GM12878 (cell line): Measurements from ENCODE around the gene OPTC. TPM values are rescaled to one million over a fixed set of nuclear protein-coding genes. Genes with fewer than 3 reads are reported as not detected.

Source experiments
- ATAC-seq: fragments of 200-7000 bp; cut with Tn5 transposase; 3 replicates; pipeline ENCODE4 v1.9.1; 2020; ENCODE audit warnings: mild to moderate bottlenecking, moderate library complexity
- BruUV-seq: library from RNA; stranded (reverse); fragments of 400-500 nt; replicated peaks from 2 replicates; lab custom pipeline; 2021; lab: Mats Ljungman, UMichigan
- CTCF ChIA-PET: fragments of 300-600 bp; sonication (Branson Sonifier 250); formaldehyde crosslinking; extraction: SDS; loops from one replicate; lab custom pipeline; 2021; ENCODE audit warnings: inconsistent platforms; lab: Yijun Ruan, JAX
- POLR2A ChIA-PET: fragments of 350-600 bp; formaldehyde crosslinking; extraction: SDS; loops from one replicate; lab custom pipeline; 2021; ENCODE audit warnings: inconsistent platforms; lab: Charles Lee
- RAD21 ChIA-PET: fragments of 300-600 bp; sonication (Branson Sonifier 250); formaldehyde crosslinking; loops from one replicate; lab custom pipeline; 2023; ENCODE audit warnings: antibody characterized with exemption; ENCODE audit not compliant: unreplicated experiment; lab: Charles Lee
- SMC1A ChIA-PET: fragments of 300-600 bp; sonication (Branson Sonifier 250); formaldehyde crosslinking; loops from one replicate; lab custom pipeline; 2023; ENCODE audit not compliant: unreplicated experiment, uncharacterized antibody; lab: Charles Lee
- DNase-seq: peaks from one replicate; pipeline ENCODE4 v3.0.0-alpha.2; 2011; ENCODE audit warnings: low read depth, low spot score
- FAIRE-seq: peaks from 3 replicates; lab custom pipeline; 2011; peaks lifted over from hg19 to GRCh38; lab: Jason Lieb, UNC
- H2AFZ ChIP-seq: 2 replicates; pipeline ENCODE4 v1.6.0; 2011; ENCODE audit warnings: low read depth, low read length, control low read depth; ENCODE audit not compliant: control insufficient read depth
- H3K27ac ChIP-seq: 2 replicates; pipeline ENCODE4 v1.5.1; 2011; ENCODE audit warnings: control low read depth; ENCODE audit not compliant: control insufficient read depth, insufficient read depth
- H3K27me3 ChIP-seq, 2 experiments: replicated peaks in 1 of 2; 2 replicates each; pipeline versions ENCODE4 v1.6.0 to v1.6.1; 2011; ENCODE audit warnings: low read length in 1 of 2; ENCODE audit not compliant: control insufficient read depth in 2 of 2, insufficient read depth in 2 of 2
- H3K36me3 ChIP-seq, 2 experiments: 2 replicates each; pipeline ENCODE4 v1.5.1; 2011; ENCODE audit warnings: low read length in 1 of 2; ENCODE audit not compliant: control insufficient read depth in 2 of 2, insufficient read depth in 2 of 2
- H3K4me1 ChIP-seq: 2 replicates; pipeline ENCODE4 v1.6.1; 2011; ENCODE audit warnings: mild to moderate bottlenecking, low read length, moderate library complexity, mixed read lengths; ENCODE audit not compliant: control insufficient read depth, insufficient read depth
- H3K4me2 ChIP-seq: 2 replicates; pipeline ENCODE4 v1.6.0; 2011; ENCODE audit warnings: control low read depth; ENCODE audit not compliant: control insufficient read depth, insufficient read depth
- H3K4me3 ChIP-seq: fragments of 200-600 bp; sonication (generic); 2 replicates; pipeline ENCODE4 v1.5.1; 2016
- H3K79me2 ChIP-seq: 2 replicates; pipeline ENCODE4 v1.6.0; 2011; ENCODE audit warnings: low read length; ENCODE audit not compliant: control insufficient read depth, insufficient read depth
- H3K9ac ChIP-seq: 2 replicates; pipeline ENCODE4 v1.8.0; 2011; ENCODE audit warnings: low read length, control low read depth, mixed read lengths; ENCODE audit not compliant: control insufficient read depth, insufficient read depth
- H3K9me3 ChIP-seq: replicated peaks from 3 replicates; pipeline ENCODE4 v1.5.1; 2011; ENCODE audit warnings: mild to moderate bottlenecking, low read length; ENCODE audit not compliant: control insufficient read depth, insufficient read depth
- H4K20me1 ChIP-seq: 2 replicates; pipeline ENCODE4 v1.6.0; 2011; ENCODE audit not compliant: control insufficient read depth, insufficient read depth
- CHD1 ChIP-seq: IDR thresholded peaks from 2 replicates; pipeline ENCODE4 v1.6.1; 2012; ENCODE audit warnings: low read depth, low read length, improper control_type of control experiment
- CHD4 ChIP-seq: fragments of 200-600 bp; sonication (generic); IDR thresholded peaks from 2 replicates; pipeline ENCODE4 v1.6.1; 2016; ENCODE audit warnings: mild to moderate bottlenecking
- CREM ChIP-seq: IDR thresholded peaks from 2 replicates; pipeline ENCODE4 v1.6.1; 2014; ENCODE audit warnings: antibody characterized with exemption, low read depth
- JUNB ChIP-seq: IDR thresholded peaks from 2 replicates; pipeline ENCODE4 v1.6.1; 2016; ENCODE audit warnings: antibody characterized with exemption, mild to moderate bottlenecking
- KLF5 ChIP-seq: fragments of 450-650 bp; IDR thresholded peaks from 2 replicates; pipeline ENCODE4 v1.6.1; 2014; ENCODE audit warnings: mild to moderate bottlenecking; ENCODE audit not compliant: partially characterized antibody
- MEF2B ChIP-seq: fragments of 450-650 bp; IDR thresholded peaks from 2 replicates; pipeline ENCODE4 v1.6.1; 2018; ENCODE audit warnings: mild to moderate bottlenecking, moderate library complexity; ENCODE audit not compliant: partially characterized antibody, poor library complexity, severe bottlenecking
- MXI1 ChIP-seq: fragments of 150-350 bp; IDR thresholded peaks from 2 replicates; pipeline ENCODE4 v1.6.1; 2011; ENCODE audit warnings: low read depth, mild to moderate bottlenecking, inconsistent platforms, low read length, improper control_type of control experiment
- RAD51 ChIP-seq: fragments of 450-650 bp; IDR thresholded peaks from 2 replicates; pipeline ENCODE4 v1.6.1; 2016; ENCODE audit warnings: moderate library complexity, mild to moderate bottlenecking, inconsistent platforms
- RBBP5 ChIP-seq: fragments of 200-600 bp; sonication (generic); conservative IDR thresholded peaks from 2 replicates; pipeline ENCODE4 v1.6.1; 2016
- RELB ChIP-seq: fragments of 450-650 bp; IDR thresholded peaks from 2 replicates; pipeline ENCODE4 v1.6.1; 2017; ENCODE audit warnings: low read depth, mild to moderate bottlenecking, moderate library complexity
- SMAD5 ChIP-seq: IDR thresholded peaks from 2 replicates; pipeline ENCODE4 v1.6.1; 2016; ENCODE audit warnings: antibody characterized with exemption, low read depth
- ZBTB4 ChIP-seq: fragments of 450-650 bp; formaldehyde crosslinking; IDR thresholded peaks from 2 replicates; pipeline ENCODE4 v1.4.0; 2022; ENCODE audit warnings: mild to moderate bottlenecking, moderate library complexity
- ZNF217 ChIP-seq: fragments of 450-650 bp; IDR thresholded peaks from 2 replicates; pipeline ENCODE4 v1.6.1; 2017; ENCODE audit warnings: antibody characterized with exemption, mild to moderate bottlenecking
- ZNF687 ChIP-seq: fragments of 450-650 bp; IDR thresholded peaks from 2 replicates; pipeline ENCODE4 v1.6.1; 2017; ENCODE audit warnings: mild to moderate bottlenecking, moderate library complexity
- WGBS: methylation state at CpG from one replicate; pipeline ENCODE4 v1.1.6; 2016; ENCODE audit warnings: low lambda C conversion rate; ENCODE audit not compliant: insufficient replicate concordance, insufficient coverage; ENCODE audit errors: missing lambda C conversion rate; 5-methylcytosine and 5-hydroxymethylcytosine counted together
- in situ Hi-C: fragments of 300-500 bp; cut with MboI; formaldehyde crosslinking; loops from 9 replicates; pipeline ENCODE4 v1.14.3; 2018; ENCODE audit warnings: mixed read lengths
- intact Hi-C: fragments of 100-400 bp; cut with micrococcal nuclease; formaldehyde crosslinking; loops from one replicate; pipeline ENCODE4 v1.14.2; 2022; ENCODE audit not compliant: unreplicated experiment
- polyA plus RNA-seq, 11 experiments: library from polyadenylated mRNA; depleted of rRNA in 4 of 11; unstranded in 6 of 11; stranded (reverse) in 5 of 11; fragments of >200 nt; fragmentation: Nextera tagmentation in 4 of 11; fragmentation: Illumina TruSeq in 1 of 11; extraction: Ambion mirVana in 4 of 11; extraction: Trizol in 1 of 11; gene quantifications; 1 replicate in 1 of 11; 2 replicates in 10 of 11; pipeline versions ENCODE4 v1.2.1 to v1.2.3, GENCODE V29; 2011 to 2016; ENCODE audit warnings: inconsistent platforms in 2 of 11, missing spikeins in 2 of 11, low read depth in 1 of 11
- total RNA-seq, 4 experiments: library from RNA; depleted of rRNA in 3 of 4; stranded (reverse); fragments of >200 nt in 3 of 4; fragmentation: Illumina TruSeq in 1 of 4; extraction: Trizol in 1 of 4; gene quantifications; 2 replicates each; pipeline versions ENCODE4 v1.2.1 to v1.2.3, GENCODE V29; 2013 to 2021

Gene OPTC
- total and polyA plus RNA-seq, 10 of the 15 experiments (the other 5 are each of a cell fraction or from before 2014, with no cell fraction given): not detected

- ChIA-PET SMC1A (no interaction called here), POLR2A (no interaction called here), RAD21 (no interaction called here), CTCF (interaction anchor here (2.3 to 2.8 kb wide), 2 partner anchors 8 to 156 kb away, joined by 7 to 12 read pairs; no protein-coding TSS in a partner anchor)
- no peaks in the 10 kb centered on the region for H3K4me1 ChIP-seq
- H3K9me3 ChIP-seq: no peaks in the 10 kb centered on the region
- ATAC-seq: no peak
- no peak overlapping the region for H2AFZ ChIP-seq
- BruUV-seq: no TSS peak
- H3K9ac ChIP-seq: no peak overlapping the region
- H3K27ac ChIP-seq: no peak overlapping the region
- H3K36me3 ChIP-seq: no peaks in the 10 kb centered on the region
- in situ Hi-C loops: no loop called here
- no peaks in the 10 kb centered on the region for H3K79me2 ChIP-seq
- no peak overlapping the region for H3K4me3 ChIP-seq
- 43% methylated on average over 7 of the region's 7 CpGs for WGBS
- H4K20me1 ChIP-seq: no peaks in the 10 kb centered on the region
- H3K27me3 ChIP-seq: peaks cover 0 to under 1% of the 10 kb centered on the region in 2 experiments; a peak in 2 of 4 replicates
- FAIRE-seq: no peak
- no peak for DNase-seq
- no peak for TF ChIP-seq MXI1
- TF ChIP-seq KLF5: no peak
- no peak for TF ChIP-seq ZNF687
- TF ChIP-seq CHD4: no peak
- TF ChIP-seq SMAD5: no peak
- TF ChIP-seq ZNF217: no peak
- TF ChIP-seq RBBP5: no peak
- TF ChIP-seq CREM: no peak
- TF ChIP-seq CHD1: no peak
- no peak for TF ChIP-seq RAD51
- TF ChIP-seq MEF2B: no peak
- TF ChIP-seq RELB: no peak
- TF ChIP-seq JUNB: no peak
- TF ChIP-seq ZBTB4 (CRISPR knock-in tag): no peak
- TF ChIP-seq, all 136 proteins: peak for 0
- intact Hi-C loops: no loop called here
- no peak overlapping the region for H3K4me2 ChIP-seq
Measured at GRCh38 chr1:203495845-203496244, 1.9 kb downstream of the OPTC start.
